Smooth muscle cell (in vitro differentiated cells): ENCODE results near the gene GPR15. TPM values are rescaled to one million over a fixed set of nuclear protein-coding genes. Genes with fewer than 3 reads are reported as not detected.

Source experiments
- DNase-seq: peaks from one replicate; lab custom pipeline; 2025; ENCODE audit not compliant: unreplicated experiment; lab: John Stamatoyannopoulos, UW
- H2AFZ ChIP-seq: fragments of 200-600 bp; sonication (generic); 2 replicates; pipeline ENCODE4 v1.6.0; 2016; ENCODE audit warnings: antibody characterized with exemption, low read depth, mild to moderate bottlenecking
- H3F3A ChIP-seq: fragments of 200-600 bp; sonication (generic); 2 replicates; pipeline ENCODE4 v1.6.0; 2017; ENCODE audit warnings: antibody characterized with exemption, low read depth
- H3K27ac ChIP-seq: fragments of 200-600 bp; sonication (generic); 2 replicates; pipeline ENCODE4 v1.5.1; 2016; ENCODE audit warnings: low read depth, mild to moderate bottlenecking
- H3K27me3 ChIP-seq: fragments of 200-600 bp; sonication (generic); 2 replicates; pipeline ENCODE4 v1.6.1; 2016; ENCODE audit warnings: low read depth, mild to moderate bottlenecking
- H3K36me3 ChIP-seq: fragments of 200-600 bp; sonication (generic); 2 replicates; pipeline ENCODE4 v1.5.1; 2016; ENCODE audit warnings: low read depth
- H3K4me1 ChIP-seq: fragments of 200-600 bp; sonication (generic); 2 replicates; pipeline ENCODE4 v1.5.1; 2016; ENCODE audit warnings: low read depth
- H3K4me2 ChIP-seq: fragments of 200-600 bp; sonication (generic); 2 replicates; pipeline ENCODE4 v1.6.0; 2016; ENCODE audit warnings: mild to moderate bottlenecking
- H3K4me3 ChIP-seq: fragments of 200-600 bp; sonication (generic); 2 replicates; pipeline ENCODE4 v1.5.1; 2016; ENCODE audit warnings: mild to moderate bottlenecking
- H3K79me2 ChIP-seq: fragments of 200-600 bp; sonication (generic); 2 replicates; pipeline ENCODE4 v1.6.0; 2016; ENCODE audit warnings: low read depth, mild to moderate bottlenecking
- H3K9ac ChIP-seq: fragments of 200-600 bp; sonication (generic); 2 replicates; pipeline ENCODE4 v1.6.0; 2016; ENCODE audit warnings: low read depth
- H3K9me3 ChIP-seq: fragments of 200-600 bp; sonication (generic); replicated peaks from 2 replicates; pipeline ENCODE4 v1.5.1; 2016; ENCODE audit warnings: low read depth
- H4K20me1 ChIP-seq: fragments of 200-600 bp; sonication (generic); 2 replicates; pipeline ENCODE4 v1.6.0; 2016; ENCODE audit warnings: low read depth
- WGBS: methylation state at CpG from one replicate; pipeline ENCODE4 v1.1.7; 2016; ENCODE audit warnings: low lambda C conversion rate; 5-methylcytosine and 5-hydroxymethylcytosine counted together
- polyA plus RNA-seq: library from polyadenylated mRNA; unstranded; fragments of >200 nt; fragmentation: Nextera tagmentation; extraction: Ambion mirVana; gene quantifications from 2 replicates; pipeline ENCODE4 v1.2.1, GENCODE V29; 2016
- total RNA-seq: library from RNA; depleted of rRNA; stranded (reverse); fragments of >200 nt; gene quantifications from 2 replicates; pipeline ENCODE4 v1.2.3, GENCODE V29; 2014
- TF ChIP-seq, protein P1 (sequence below): fragments of 200-600 bp; sonication (generic); IDR thresholded peaks from 2 replicates; pipeline ENCODE4 v1.5.1; 2017; ENCODE audit warnings: borderline replicate concordance, mild to moderate bottlenecking, antibody characterized with exemption; ENCODE audit not compliant: insufficient read depth, poor library complexity, severe bottlenecking

The GPR15 gene
- total and polyA plus RNA-seq, 2 experiments from 2014 or later = not detected

DNA sequence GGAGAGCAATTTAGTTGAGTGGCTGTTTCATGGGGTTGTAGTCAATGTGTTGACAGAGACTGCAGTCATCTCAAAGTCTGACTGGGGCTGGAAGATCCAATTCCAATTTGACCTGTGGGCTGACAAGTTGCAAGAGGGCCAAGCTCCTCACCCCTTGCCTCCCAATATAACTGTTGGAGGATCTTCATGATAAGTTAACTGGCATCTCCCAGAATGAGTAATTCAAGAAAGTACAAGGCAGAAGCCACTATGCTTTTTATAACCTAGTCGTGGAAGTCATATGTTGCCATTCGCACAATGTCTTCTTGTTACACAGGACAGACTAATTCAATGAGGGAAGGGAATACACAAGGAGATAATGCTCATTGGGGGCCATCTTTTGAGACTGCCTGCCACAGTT lies 29.1 kb downstream of the GPR15 start:
- Histone ChIP-seq H3K79me2 (no peaks in the 10 kb centered on the region), H3K27ac (no peak overlapping the region), H3K4me2 (no peak overlapping the region), H3K4me1 (peaks cover 6% of the 10 kb centered on the region), H3K36me3 (no peaks in the 10 kb centered on the region), H3K4me3 (no peak overlapping the region), H2AFZ (no peak overlapping the region), H4K20me1 (no peaks in the 10 kb centered on the region), H3K9me3 (no peaks in the 10 kb centered on the region), H3K27me3 (no peaks in the 10 kb centered on the region), H3K9ac (no peak overlapping the region), H3F3A (no peaks in the 10 kb centered on the region)
- whole genome bisulfite sequencing = 93% methylated on average over 2 of the region's 2 CpGs
- TF ChIP-seq, protein P1, sequence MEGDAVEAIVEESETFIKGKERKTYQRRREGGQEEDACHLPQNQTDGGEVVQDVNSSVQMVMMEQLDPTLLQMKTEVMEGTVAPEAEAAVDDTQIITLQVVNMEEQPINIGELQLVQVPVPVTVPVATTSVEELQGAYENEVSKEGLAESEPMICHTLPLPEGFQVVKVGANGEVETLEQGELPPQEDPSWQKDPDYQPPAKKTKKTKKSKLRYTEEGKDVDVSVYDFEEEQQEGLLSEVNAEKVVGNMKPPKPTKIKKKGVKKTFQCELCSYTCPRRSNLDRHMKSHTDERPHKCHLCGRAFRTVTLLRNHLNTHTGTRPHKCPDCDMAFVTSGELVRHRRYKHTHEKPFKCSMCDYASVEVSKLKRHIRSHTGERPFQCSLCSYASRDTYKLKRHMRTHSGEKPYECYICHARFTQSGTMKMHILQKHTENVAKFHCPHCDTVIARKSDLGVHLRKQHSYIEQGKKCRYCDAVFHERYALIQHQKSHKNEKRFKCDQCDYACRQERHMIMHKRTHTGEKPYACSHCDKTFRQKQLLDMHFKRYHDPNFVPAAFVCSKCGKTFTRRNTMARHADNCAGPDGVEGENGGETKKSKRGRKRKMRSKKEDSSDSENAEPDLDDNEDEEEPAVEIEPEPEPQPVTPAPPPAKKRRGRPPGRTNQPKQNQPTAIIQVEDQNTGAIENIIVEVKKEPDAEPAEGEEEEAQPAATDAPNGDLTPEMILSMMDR = no peak
- DNase-seq = no peak

DNA sequence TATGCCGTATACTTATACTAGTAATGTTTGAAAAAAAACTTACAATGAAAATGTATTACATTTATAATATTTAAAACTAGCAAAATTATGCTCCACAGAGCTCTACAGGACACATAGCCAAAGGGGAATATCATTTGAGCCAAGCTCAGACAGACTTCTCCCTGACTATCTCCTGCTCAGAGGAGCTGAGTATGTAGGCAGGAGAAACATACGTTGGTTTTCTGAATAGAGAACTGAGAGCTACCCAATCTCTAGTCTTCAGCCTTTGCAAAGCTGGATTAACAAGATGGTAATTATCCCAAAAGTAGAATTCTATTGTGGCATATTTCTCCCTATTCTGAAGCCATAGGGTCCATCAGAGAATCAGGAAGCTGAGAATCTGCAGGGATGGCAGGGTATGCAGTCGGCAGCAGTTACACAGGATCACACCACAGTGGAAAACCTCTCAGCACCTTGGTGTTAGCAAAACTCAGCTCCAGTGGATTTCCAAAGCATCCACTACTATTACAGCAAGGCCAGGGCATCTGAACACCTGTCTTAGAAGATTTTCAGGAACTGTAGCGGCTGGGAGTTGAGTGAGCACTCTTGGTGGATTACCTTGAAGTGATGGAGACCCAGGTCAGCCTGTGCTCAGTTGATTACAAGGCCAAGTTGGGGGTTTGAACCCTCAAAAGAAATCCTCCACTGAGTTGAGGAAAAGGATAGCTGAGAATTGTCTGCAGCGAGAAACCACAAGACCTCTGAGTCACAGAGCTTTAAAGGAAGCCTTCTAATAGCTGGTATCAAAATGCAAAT lies 30.1 kb downstream of the GPR15 start:
- TF ChIP-seq, protein P1 = no peak
- WGBS = 76% methylated on average over 5 of the region's 5 CpGs
- no peak for DNase-seq

DNA sequence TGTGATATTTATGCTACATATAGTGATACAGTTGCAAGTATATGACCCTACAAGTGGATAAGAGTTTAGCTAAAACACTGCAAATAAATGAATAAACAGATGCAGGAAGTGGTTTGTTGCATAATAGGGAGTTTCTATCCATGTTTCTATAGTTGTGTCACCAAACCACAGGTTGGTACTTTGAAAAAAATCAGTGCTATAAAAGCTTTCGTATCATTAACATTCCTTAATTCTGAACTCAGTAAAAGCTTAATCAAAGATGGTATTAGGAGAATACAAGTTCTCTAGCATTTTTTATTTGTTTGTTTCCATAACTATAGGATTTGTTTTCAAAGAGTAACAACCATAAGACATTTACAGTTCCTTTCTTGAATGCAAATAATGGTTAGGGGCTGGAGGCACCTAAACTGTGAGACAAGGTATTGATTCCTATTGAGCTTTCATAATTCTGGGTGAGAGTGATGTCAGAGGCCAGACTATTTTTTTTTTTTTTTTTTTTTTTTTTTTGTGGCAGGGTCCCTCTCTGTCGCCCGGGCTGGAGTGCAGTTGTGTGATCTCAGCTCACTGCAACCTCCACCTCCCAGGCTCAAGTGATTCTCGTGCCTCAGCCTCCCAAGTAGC lies 32.0 kb downstream of the GPR15 start:
- Histone ChIP-seq H3K9ac (no peak overlapping the region), H3K79me2 (no peaks in the 10 kb centered on the region), H3F3A (no peaks in the 10 kb centered on the region), H3K27me3 (no peaks in the 10 kb centered on the region), H2AFZ (no peak overlapping the region), H3K4me3 (no peak overlapping the region), H3K4me1 (peaks cover 6% of the 10 kb centered on the region), H4K20me1 (no peaks in the 10 kb centered on the region), H3K27ac (peak overlapping the region; percentile 67), H3K4me2 (peak overlapping the region; percentile 58), H3K9me3 (no peaks in the 10 kb centered on the region), H3K36me3 (no peaks in the 10 kb centered on the region)
- WGBS = 74% methylated on average over 4 of the region's 4 CpGs
- TF ChIP-seq, protein P1 = no peak
- no peak for DNase-seq

More for the DNA sequence above, 30.1 kb downstream of the GPR15 start:
- Histone ChIP-seq H3K79me2 (no peaks in the 10 kb centered on the region), H3K4me2 (peak overlapping the region; percentile 65), H3K9ac (no peak overlapping the region), H3K27ac (peak overlapping the region; percentile 1), H2AFZ (no peak overlapping the region), H3K4me1 (peaks cover 6% of the 10 kb centered on the region), H3K36me3 (no peaks in the 10 kb centered on the region), H3K9me3 (no peaks in the 10 kb centered on the region), H3K27me3 (no peaks in the 10 kb centered on the region), H3F3A (no peaks in the 10 kb centered on the region), H3K4me3 (no peak overlapping the region), H4K20me1 (no peaks in the 10 kb centered on the region)
